Mononuclear cell (primary cell): Measurements from ENCODE around the gene ARHGAP30. TPM values are rescaled to one million over a fixed set of nuclear protein-coding genes. Genes with fewer than 3 reads are reported as not detected.
A peak's percentile ranks its signal among the peaks of the same experiment; 100 is the strongest.
"Not testable (repeated sequence)": the region's sequence is repeated elsewhere in the genome, so short reads cannot be mapped to it uniquely, and the experiment has no call there.

Source experiments
- H3K27me3 ChIP-seq: 2 replicates; pipeline ENCODE4 v1.6.0; 2011; ENCODE audit warnings: low read length, control low read depth; ENCODE audit not compliant: insufficient read depth
- H3K4me1 ChIP-seq: 2 replicates; pipeline ENCODE4 v1.5.1; 2011; ENCODE audit warnings: mild to moderate bottlenecking, low read length, control low read depth; ENCODE audit not compliant: insufficient read depth
- H3K4me3 ChIP-seq: 2 replicates; pipeline ENCODE4 v1.5.1; 2011; ENCODE audit warnings: mild to moderate bottlenecking, low read length, moderate library complexity
- H3K9me3 ChIP-seq: 2 replicates; pipeline ENCODE4 v1.5.1; 2011; ENCODE audit warnings: low read depth, mild to moderate bottlenecking, control low read depth, low read length
- total RNA-seq: library from RNA; depleted of rRNA; stranded (reverse); fragments of >200 nt; gene quantifications from one replicate; pipeline ENCODE4 v1.2.3, GENCODE V29; 2012

ARHGAP30 gene, protein sequence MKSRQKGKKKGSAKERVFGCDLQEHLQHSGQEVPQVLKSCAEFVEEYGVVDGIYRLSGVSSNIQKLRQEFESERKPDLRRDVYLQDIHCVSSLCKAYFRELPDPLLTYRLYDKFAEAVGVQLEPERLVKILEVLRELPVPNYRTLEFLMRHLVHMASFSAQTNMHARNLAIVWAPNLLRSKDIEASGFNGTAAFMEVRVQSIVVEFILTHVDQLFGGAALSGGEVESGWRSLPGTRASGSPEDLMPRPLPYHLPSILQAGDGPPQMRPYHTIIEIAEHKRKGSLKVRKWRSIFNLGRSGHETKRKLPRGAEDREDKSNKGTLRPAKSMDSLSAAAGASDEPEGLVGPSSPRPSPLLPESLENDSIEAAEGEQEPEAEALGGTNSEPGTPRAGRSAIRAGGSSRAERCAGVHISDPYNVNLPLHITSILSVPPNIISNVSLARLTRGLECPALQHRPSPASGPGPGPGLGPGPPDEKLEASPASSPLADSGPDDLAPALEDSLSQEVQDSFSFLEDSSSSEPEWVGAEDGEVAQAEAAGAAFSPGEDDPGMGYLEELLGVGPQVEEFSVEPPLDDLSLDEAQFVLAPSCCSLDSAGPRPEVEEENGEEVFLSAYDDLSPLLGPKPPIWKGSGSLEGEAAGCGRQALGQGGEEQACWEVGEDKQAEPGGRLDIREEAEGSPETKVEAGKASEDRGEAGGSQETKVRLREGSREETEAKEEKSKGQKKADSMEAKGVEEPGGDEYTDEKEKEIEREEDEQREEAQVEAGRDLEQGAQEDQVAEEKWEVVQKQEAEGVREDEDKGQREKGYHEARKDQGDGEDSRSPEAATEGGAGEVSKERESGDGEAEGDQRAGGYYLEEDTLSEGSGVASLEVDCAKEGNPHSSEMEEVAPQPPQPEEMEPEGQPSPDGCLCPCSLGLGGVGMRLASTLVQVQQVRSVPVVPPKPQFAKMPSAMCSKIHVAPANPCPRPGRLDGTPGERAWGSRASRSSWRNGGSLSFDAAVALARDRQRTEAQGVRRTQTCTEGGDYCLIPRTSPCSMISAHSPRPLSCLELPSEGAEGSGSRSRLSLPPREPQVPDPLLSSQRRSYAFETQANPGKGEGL
- 60.3 TPM for total RNA-seq

DNA sequence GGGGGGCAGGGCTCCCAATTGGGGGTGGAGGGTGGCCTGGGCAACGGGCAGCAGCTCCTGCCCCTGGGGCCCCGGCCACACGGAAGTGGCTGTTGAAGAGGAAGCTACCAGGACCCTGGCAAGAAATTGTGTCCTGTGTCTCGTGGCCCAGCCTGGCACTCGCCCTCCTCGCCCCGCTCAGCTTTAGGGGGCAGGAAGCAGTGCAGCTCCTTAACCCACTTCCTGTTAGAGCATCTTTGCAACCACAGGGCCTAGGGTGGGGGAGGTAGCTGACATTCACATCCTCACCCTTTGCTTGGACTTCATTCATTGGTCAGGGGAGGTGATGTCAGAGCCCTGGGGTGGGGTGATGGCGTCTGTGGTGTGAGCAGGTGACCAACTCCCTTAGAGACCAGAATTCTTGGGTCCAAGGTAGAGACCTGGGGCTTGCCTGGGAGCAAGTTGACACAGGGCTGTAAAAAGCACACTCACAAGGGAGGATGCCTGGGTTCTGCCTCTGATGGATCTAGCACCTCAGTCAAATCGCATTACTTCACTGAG is at the start of gene ARHGAP30:
Gene ARHGAP30 (minus strand): TSS at position 161 of the 540 bp plus-strand sequence. CDS start 267 bp downstream, outside the sequence.
- Histone ChIP-seq H3K27me3 (no peaks in the 10 kb centered on the region), H3K4me1 (peaks cover 57% of the 10 kb centered on the region), H3K9me3 (no peaks in the 10 kb centered on the region), H3K4me3 (peak within 1 kb of the TSS; percentile 94)

DNA sequence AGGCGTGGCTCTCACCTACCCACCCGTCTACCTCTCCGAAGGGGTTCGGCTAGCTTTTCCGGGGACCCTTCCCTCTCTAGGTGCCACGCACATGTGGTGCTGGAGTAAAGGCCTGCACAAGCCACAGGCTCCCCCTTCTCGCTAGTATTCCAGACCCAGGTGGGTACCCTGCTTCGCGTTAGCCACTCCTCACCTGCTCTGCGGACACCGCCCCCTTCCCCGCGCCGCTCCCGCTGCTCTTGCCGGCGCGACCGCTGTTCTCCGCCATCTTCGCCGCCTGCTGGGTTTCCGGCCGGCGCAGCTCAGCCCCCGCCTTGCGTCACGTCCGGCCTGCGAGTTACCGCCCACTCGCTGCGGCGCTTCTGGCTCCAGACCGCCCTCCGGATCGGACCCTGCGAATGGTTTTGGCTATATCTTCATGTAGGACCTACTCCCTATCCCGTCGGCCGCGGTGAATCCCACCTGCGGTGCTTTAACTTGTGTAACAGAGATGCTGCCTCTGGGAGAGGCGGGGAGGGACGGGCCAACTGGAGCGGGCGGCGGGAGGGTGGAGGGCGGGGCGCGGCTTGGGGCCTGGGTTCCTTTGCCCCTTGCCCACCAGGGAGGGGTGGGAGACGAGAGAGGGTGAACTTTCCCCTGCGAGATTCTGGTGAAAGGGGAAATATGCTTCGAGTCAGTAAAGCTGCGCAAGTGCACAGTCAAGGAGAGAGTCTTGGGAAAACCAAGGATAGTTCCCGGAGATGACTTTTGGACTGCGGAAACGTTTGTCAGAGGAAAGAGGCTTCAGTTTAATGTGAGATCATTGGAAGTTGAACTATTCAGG is 48.3 kb upstream of the ARHGAP30 start, which contains the start of the genes NIT1 and PFDN2:
Gene NIT1 (plus strand): TSS at position 347 of the 823 bp plus-strand sequence. CDS start 72 bp downstream, at position 419.
Gene PFDN2 (minus strand): TSS at position 279 of the 823 bp plus-strand sequence. CDS start 11 bp downstream, at position 268.
- Histone ChIP-seq H3K27me3 (no peaks in the 10 kb centered on the region), H3K9me3 (no peaks in the 10 kb centered on the region), H3K4me3 (peak within 1 kb of the TSS; percentile 88), H3K4me1 (peaks cover 86% of the 10 kb centered on the region)

DNA sequence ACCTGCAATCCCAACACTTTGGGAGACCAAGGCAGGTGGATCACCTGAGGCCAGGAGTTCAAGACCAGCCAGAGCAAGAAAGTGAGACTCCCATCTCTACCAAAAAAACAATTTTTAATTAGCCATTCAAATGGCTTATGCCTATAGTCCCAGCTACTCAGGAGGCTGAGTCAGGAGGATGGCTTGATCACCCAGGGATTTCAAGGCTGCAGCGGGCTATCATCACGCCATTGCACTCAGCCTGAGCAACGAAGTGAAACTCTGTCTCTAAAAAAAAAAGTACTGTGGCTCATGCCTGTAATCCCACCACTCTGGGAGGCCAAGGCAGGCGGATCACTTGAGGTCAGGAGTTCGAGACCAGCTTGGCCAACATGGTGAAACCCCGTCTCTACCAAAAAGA is 46.3 kb upstream of the ARHGAP30 start:
- not testable (repeated sequence) for H3K9me3 ChIP-seq, H3K27me3 ChIP-seq, H3K4me3 ChIP-seq
- H3K4me1 ChIP-seq = peaks cover 79% of the 10 kb centered on the region

DNA sequence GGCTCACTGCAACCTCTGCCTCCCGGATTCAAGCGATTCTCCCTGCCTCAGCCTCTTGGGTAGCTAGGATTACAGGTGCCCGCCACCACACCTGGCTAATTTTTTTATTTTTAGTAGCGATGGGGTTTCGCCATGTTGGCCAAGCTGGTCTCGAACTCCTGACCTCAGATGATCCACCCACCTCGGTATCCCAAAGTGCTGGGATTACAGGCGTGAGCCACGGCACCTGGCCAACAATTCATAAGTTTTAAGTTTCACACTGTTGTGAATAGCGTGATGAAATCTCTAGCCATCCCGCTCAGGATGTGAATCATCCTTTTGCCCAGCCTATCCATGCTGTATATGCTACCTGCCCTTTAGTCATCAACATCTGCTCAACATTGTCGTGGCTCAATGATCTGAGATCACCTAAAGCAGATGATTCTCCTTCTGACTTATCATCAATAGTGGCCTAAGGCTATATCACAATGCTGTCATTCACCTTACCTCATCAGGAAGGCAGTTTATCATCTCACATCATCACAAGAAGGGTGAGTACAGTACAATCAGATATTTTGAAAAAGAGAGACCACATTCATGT is 45.5 kb upstream of the ARHGAP30 start:
- Histone ChIP-seq H3K4me1 (peaks cover 73% of the 10 kb centered on the region), H3K9me3 (no peaks in the 10 kb centered on the region), H3K4me3 (no peak overlapping the region), H3K27me3 (no peaks in the 10 kb centered on the region)

DNA sequence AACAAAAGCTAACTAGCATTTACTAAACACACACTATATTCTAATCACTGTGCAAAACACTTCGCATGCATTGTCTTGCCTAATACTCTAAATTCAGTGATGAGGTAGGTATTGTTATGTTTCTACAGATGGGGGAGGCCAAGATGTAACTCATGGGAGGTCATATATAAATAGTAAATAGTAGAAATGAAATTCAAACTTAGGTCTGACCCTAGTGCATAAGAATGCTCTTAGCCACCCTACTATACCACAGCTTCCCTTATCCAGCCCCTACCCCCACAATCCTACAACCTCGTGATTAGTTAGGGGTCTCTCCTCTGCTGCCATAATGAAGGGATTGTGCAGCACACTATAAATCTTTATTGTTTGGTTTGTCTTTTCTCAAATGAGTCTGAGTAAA is 44.9 kb upstream of the ARHGAP30 start:
- Histone ChIP-seq H3K4me3 (no peak overlapping the region), H3K4me1 (peaks cover 67% of the 10 kb centered on the region), H3K9me3 (no peaks in the 10 kb centered on the region), H3K27me3 (no peaks in the 10 kb centered on the region)

DNA sequence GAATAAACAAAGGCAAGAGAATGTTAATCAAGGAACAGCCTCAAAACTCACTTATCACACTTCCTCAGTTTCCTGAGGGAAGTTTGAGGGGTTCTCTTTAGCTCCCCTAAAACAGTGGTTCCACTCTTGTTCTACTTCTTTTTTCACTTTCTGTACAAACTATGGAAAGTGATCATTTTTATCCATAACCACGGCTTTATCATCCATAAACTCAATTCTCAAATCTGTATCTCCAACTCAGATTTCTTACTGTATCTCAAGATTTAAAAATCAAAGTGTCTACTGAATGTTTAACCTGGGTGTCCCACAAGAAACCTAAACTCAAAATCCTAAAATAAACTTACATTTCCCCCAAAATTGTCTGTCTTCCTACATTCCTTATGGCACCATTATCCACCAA is 44.2 kb upstream of the ARHGAP30 start:
- Histone ChIP-seq H3K4me1 (peaks cover 60% of the 10 kb centered on the region), H3K4me3 (no peak overlapping the region), H3K9me3 (no peaks in the 10 kb centered on the region), H3K27me3 (no peaks in the 10 kb centered on the region)

DNA sequence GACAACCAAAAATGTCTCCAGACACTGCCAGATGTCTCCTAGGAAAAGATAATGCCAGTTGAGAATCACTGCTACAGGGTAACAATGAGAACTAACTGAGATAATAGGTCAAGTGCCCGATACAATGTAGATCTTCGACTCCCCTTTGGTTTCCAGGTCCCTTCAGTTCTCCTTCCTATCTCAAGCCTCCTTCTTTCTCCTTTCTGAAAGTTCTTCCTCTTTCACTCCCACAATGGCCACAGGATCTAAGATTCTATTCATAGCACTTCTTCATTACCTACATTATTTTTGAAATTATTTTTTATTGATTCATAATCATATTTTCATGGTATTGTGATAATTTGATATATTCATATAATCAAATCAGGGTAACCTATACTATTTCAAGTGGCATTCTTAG is 41.8 kb upstream of the ARHGAP30 start:
- H3K27me3 ChIP-seq = no peaks in the 10 kb centered on the region
- no peak overlapping the region for H3K4me3 ChIP-seq
- no peaks in the 10 kb centered on the region for H3K9me3 ChIP-seq
- H3K4me1 ChIP-seq = peaks cover 43% of the 10 kb centered on the region

DNA sequence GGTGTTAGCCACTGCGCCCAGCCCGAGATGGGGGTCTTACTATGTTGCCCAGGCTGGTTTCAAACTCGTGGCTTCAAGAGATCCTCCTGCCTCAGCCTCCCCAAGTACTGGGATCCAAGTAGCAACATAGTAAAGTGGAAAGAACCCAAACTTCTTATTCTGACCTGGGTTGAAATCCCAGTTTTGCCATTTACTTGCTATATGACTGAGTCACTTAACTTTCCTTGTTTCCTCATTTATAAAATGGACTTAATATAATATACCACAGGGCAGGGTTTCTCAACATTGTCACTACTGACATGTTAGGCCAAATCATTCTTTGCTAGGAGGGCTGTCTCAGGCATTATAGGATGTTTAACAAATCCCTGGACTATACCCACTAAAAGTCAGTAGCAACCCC is 41.4 kb upstream of the ARHGAP30 start:
- H3K9me3 ChIP-seq = no peaks in the 10 kb centered on the region
- H3K27me3 ChIP-seq = no peaks in the 10 kb centered on the region
- H3K4me3 ChIP-seq = no peak overlapping the region
- H3K4me1 ChIP-seq = peaks cover 39% of the 10 kb centered on the region

DNA sequence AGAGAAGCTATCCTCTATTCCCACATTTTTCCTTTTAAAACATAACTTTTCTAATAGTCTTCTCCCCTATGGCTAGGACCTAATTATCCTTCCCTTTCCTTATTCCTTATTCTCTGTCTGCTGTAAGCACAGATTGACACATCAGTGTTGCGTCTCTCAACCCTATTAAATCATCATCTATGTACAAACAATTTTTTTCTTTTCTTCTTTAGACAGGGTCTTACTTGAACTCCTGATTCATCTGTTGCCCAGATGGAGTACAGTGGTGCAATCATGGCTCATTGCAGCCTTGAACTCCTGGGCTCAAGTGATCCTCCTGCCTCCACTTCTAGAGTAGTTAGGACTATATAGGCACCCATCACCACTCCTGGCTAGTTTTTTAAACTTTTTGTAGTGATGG is 36.7 kb upstream of the ARHGAP30 start:
- H3K27me3 ChIP-seq = no peaks in the 10 kb centered on the region
- H3K9me3 ChIP-seq = no peaks in the 10 kb centered on the region
- H3K4me1 ChIP-seq = peaks cover 6% of the 10 kb centered on the region
- H3K4me3 ChIP-seq = no peak overlapping the region

DNA sequence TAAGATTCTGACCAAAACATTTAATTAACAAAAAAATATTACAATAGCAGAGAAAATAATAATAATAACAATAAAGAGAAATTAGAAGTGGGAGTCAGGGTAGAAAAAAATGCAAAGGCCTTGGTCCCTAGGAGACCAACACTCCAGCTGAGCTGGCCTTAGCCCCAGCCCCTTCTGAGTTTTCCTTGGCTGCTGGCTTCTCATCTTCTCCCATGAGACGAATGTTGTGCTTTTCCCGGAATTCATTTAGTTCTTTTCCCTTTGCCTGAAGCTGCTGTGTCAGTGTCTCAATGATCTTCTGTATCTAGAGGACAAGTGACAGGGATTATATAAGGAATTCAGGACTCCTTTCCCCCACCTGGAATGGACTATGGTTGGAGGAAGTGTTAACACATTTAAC is 30.9 kb upstream of the ARHGAP30 start:
- H3K9me3 ChIP-seq = no peaks in the 10 kb centered on the region
- H3K4me3 ChIP-seq = no peak overlapping the region
- H3K4me1 ChIP-seq = peaks cover 34% of the 10 kb centered on the region
- no peaks in the 10 kb centered on the region for H3K27me3 ChIP-seq

DNA sequence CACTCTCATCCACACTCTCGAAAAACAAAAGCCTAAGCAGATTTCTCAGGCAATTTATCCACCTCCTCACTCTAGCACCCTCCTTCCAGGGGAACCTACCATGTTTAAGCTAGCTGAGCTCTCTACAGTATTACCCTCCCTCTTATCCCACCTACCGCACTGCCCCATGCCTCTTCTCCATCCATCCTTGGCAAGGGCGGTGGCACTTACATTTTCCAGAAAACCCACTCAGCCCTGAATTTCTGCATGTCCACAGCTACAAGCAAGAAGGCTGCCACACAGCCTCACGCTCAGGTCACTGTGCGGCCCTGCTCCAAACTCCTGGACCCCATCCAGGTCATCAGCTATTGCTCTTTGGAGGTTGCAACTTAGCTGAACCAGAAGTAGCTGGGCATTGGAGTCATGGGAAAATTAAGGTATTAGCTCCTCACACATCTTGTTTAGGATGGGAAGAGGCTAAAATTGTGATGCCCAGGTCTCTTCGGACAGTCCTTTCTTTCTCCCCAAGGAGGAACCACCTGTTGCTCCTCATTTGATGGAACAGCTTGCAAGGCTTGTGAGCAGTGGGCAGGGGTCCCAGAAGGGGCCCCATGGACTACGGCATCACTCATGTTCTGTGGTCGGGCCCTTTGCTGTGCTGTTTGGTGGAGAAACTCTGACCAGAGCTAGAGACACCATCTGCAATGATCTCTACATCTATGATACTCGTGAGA is 29.6 kb upstream of the ARHGAP30 start:
- H3K27me3 ChIP-seq = no peaks in the 10 kb centered on the region
- H3K4me3 ChIP-seq = no peak overlapping the region
- no peaks in the 10 kb centered on the region for H3K9me3 ChIP-seq
- peaks cover 34% of the 10 kb centered on the region for H3K4me1 ChIP-seq

DNA sequence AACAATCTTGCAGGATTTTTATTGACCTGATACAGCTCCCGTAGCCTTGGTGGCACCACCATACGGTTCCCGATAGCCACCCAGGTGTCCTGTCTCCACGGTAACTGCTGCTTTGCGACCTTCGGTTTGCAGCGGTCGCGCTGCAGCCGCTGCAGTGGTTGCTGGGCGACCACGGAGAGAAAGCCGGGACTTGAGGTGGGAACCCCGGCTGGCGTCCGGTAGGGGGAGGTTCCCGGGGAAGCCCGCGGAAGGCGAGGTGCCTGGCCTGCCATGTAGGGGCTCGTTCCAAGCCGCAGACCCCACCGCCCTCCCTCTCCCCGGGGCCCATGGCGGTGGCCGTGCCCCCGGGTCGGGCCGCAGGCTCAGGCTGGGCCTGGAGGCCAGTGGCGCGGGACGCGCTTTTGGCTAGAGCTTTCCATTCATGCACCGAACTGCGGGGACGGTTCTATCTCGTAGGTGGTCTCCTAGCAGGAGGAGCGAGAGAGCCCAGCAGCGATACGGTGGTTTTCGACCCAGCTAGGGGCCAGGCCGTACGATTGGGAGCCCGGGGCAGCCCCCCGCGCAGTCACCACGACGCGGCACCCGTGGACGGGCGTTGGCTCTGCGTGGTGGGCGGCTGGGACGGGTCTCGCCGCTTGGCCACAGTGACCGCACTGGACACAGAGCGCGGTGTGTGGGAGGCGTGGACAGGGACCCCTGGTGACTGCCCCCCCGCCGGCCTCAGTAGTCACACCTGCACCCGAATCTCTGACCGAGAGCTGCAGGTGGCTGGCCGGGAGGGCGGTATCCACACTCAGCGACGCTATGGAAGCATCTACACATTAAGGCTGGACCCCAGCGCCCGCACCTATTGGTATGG is 28.7 kb upstream of the ARHGAP30 start, which contains the start of gene KLHDC9:
Gene KLHDC9 (plus strand): TSS at position 152 of the 859 bp plus-strand sequence. CDS start 175 bp downstream, at position 327.
- Histone ChIP-seq H3K4me1 (peaks cover 34% of the 10 kb centered on the region), H3K4me3 (peak within 1 kb of the TSS; percentile 45), H3K27me3 (no peaks in the 10 kb centered on the region), H3K9me3 (no peaks in the 10 kb centered on the region)
